MM.1S (cell line): Measurements from ENCODE around the gene TPD52L1.

Experiments used
- DNase-seq: peaks from one replicate; pipeline ENCODE4 v3.0.0-alpha.2; 2015
- H2AFZ ChIP-seq: fragments of 300-600 bp; sonication (generic); 2 replicates; pipeline ENCODE4 v1.6.0; 2016; ENCODE audit warnings: antibody characterized with exemption, low read length
- H3F3A ChIP-seq: fragments of 300-600 bp; sonication (generic); 2 replicates; pipeline ENCODE4 v1.6.1; 2016; ENCODE audit warnings: mild to moderate bottlenecking, antibody characterized with exemption, low read length, moderate library complexity, mixed read lengths; ENCODE audit not compliant: insufficient read depth
- H3K27ac ChIP-seq: fragments of 300-600 bp; sonication (generic); 2 replicates; pipeline ENCODE4 v1.5.1; 2016; ENCODE audit warnings: mild to moderate bottlenecking, low read length
- H3K27me3 ChIP-seq: fragments of 300-600 bp; sonication (generic); replicated peaks from 2 replicates; pipeline ENCODE4 v1.6.0; 2016; ENCODE audit warnings: low read length; ENCODE audit not compliant: insufficient read depth
- H3K36me3 ChIP-seq: fragments of 300-600 bp; sonication (generic); replicated peaks from 2 replicates; pipeline ENCODE4 v1.6.1; 2016; ENCODE audit warnings: mild to moderate bottlenecking, low read length, mixed read lengths; ENCODE audit not compliant: insufficient read depth
- H3K4me1 ChIP-seq: fragments of 300-600 bp; sonication (generic); 2 replicates; pipeline ENCODE4 v1.6.1; 2016; ENCODE audit warnings: low read length, mixed read lengths
- H3K4me2 ChIP-seq: fragments of 300-600 bp; sonication (generic); 2 replicates; pipeline ENCODE4 v1.6.0; 2016; ENCODE audit warnings: low read depth, low read length
- H3K4me3 ChIP-seq: fragments of 300-600 bp; sonication (generic); 2 replicates; pipeline ENCODE4 v1.5.1; 2016; ENCODE audit warnings: low read length, mixed read lengths
- H3K79me2 ChIP-seq: fragments of 300-600 bp; sonication (generic); 2 replicates; pipeline ENCODE4 v1.6.1; 2016; ENCODE audit warnings: mixed run types, low read length, mixed read lengths
- H3K9ac ChIP-seq: fragments of 300-600 bp; sonication (generic); 2 replicates; pipeline ENCODE4 v1.6.1; 2016; ENCODE audit warnings: low read length, mixed read lengths
- H3K9me2 ChIP-seq: fragments of 300-600 bp; sonication (generic); replicated peaks from 2 replicates; pipeline ENCODE4 v1.6.1; 2016; ENCODE audit warnings: mild to moderate bottlenecking, low read length, mixed read lengths; ENCODE audit not compliant: insufficient read depth
- H3K9me3 ChIP-seq: fragments of 300-600 bp; sonication (generic); replicated peaks from 2 replicates; pipeline ENCODE4 v1.6.1; 2016; ENCODE audit warnings: mild to moderate bottlenecking, low read length, mixed read lengths; ENCODE audit not compliant: insufficient read depth
- H4K20me1 ChIP-seq: fragments of 300-600 bp; sonication (generic); 2 replicates; pipeline ENCODE4 v1.6.1; 2016; ENCODE audit warnings: mild to moderate bottlenecking, low read length, moderate library complexity, mixed read lengths; ENCODE audit not compliant: insufficient read depth
- CTCF ChIP-seq: fragments of 300-600 bp; sonication (generic); IDR thresholded peaks from 2 replicates; pipeline ENCODE4 v1.5.1; 2016; ENCODE audit warnings: antibody characterized with exemption, low read length, mixed read lengths
- EZH2 ChIP-seq: fragments of 300-600 bp; sonication (generic); optimal IDR thresholded peaks from 2 replicates; pipeline ENCODE3; 2017; ENCODE audit warnings: low read depth, mild to moderate bottlenecking, antibody characterized with exemption, low read length, mixed read lengths
- EZH2phosphoT487 ChIP-seq: fragments of 300-600 bp; sonication (generic); IDR thresholded peaks from 2 replicates; pipeline ENCODE4 v1.6.1; 2018; ENCODE audit warnings: antibody characterized with exemption, low read length

The TPD52L1 gene

GRCh38 chr6:125201961-125202729, 48.6 kb downstream of the TPD52L1 start:
- Histone ChIP-seq H3K9ac (no peak overlapping the region), H3K36me3 (no peaks in the 10 kb centered on the region), H3K79me2 (no peaks in the 10 kb centered on the region), H3K9me3 (no peaks in the 10 kb centered on the region), H2AFZ (no peak overlapping the region), H3K9me2 (no peaks in the 10 kb centered on the region), H3K27me3 (no peaks in the 10 kb centered on the region), H3K4me2 (no peak overlapping the region), H4K20me1 (no peaks in the 10 kb centered on the region), H3K4me3 (no peak overlapping the region), H3K27ac (no peak overlapping the region), H3K4me1 (peaks cover 4% of the 10 kb centered on the region; the same call in 1 of the 2 replicates), H3F3A (no peaks in the 10 kb centered on the region)
- TF ChIP-seq EZH2: no peak
- TF ChIP-seq CTCF: no peak
- TF ChIP-seq EZH2phosphoT487: no peak
- DNase-seq: no peak

- Histone ChIP-seq H3K4me1 (peaks cover 14% of the 10 kb centered on the region), H3K9ac (no peak overlapping the region), H3K4me3 (no peak overlapping the region), H4K20me1 (no peaks in the 10 kb centered on the region), H2AFZ (no peak overlapping the region), H3K27me3 (no peaks in the 10 kb centered on the region), H3F3A (no peaks in the 10 kb centered on the region), H3K4me2 (no peak overlapping the region), H3K9me2 (no peaks in the 10 kb centered on the region), H3K27ac (no peak overlapping the region), H3K36me3 (no peaks in the 10 kb centered on the region), H3K9me3 (no peaks in the 10 kb centered on the region), H3K79me2 (no peaks in the 10 kb centered on the region)
- DNase-seq: no peak
- TF ChIP-seq CTCF (no peak), EZH2phosphoT487 (no peak), EZH2 (no peak)
Observed at GRCh38 chr6:125203395-125203794, 49.8 kb downstream of the TPD52L1 start.

- no peaks in the 10 kb centered on the region for H3K9me2 ChIP-seq
Observed at GRCh38 chr6:125205931-125206330, 52.4 kb downstream of the TPD52L1 start.

More at GRCh38 chr6:125205931-125206330, 52.4 kb downstream of the TPD52L1 start:
- no peak overlapping the region for H3K4me3 ChIP-seq
- H3K27me3 ChIP-seq: no peaks in the 10 kb centered on the region
- H3K27ac ChIP-seq: no peak overlapping the region
- no peaks in the 10 kb centered on the region for H3K79me2 ChIP-seq
- H3K4me1 ChIP-seq: peaks cover 15% of the 10 kb centered on the region
- H3K36me3 ChIP-seq: no peaks in the 10 kb centered on the region
- H3F3A ChIP-seq: no peaks in the 10 kb centered on the region
- no peaks in the 10 kb centered on the region for H3K9me3 ChIP-seq
- TF ChIP-seq CTCF: no peak
- no peak for TF ChIP-seq EZH2phosphoT487
- TF ChIP-seq EZH2: no peak
- no peaks in the 10 kb centered on the region for H4K20me1 ChIP-seq
- no peak for DNase-seq
- H3K4me2 ChIP-seq: 0 out of 2 replicates have a peak overlapping the region, but pooled peaks have one; percentile 5
- H2AFZ ChIP-seq: no peak overlapping the region
- H3K9ac ChIP-seq: no peak overlapping the region
